A549 (cell line): Measurements from ENCODE around the gene APC2.

Source experiments
- FOSL2 ChIP-seq, 2 experiments: fragments of 450-650 bp in 1 of 2; fragments of >200 bp in 1 of 2; sonication (Bioruptor Twin) in 1 of 2; formaldehyde crosslinking; IDR thresholded peaks; 2 replicates each; pipeline versions ENCODE4 v1.5.0 to v1.6.1; 2016 to 2020; ENCODE audit warnings: mild to moderate bottlenecking in 1 of 2, moderate library complexity in 1 of 2
- NPAS2 ChIP-seq: fragments of 250-450 bp; sonication (Bioruptor Pico); IDR thresholded peaks from 2 replicates; pipeline ENCODE4 v1.8.0; 2022; ENCODE audit warnings: mild to moderate bottlenecking, moderate library complexity, borderline replicate concordance
- POLR2A ChIP-seq: IDR thresholded peaks from 2 replicates; pipeline ENCODE4 v1.6.1; 2012; ENCODE audit warnings: mild to moderate bottlenecking, low read length
- POLR2AphosphoS2 ChIP-seq: conservative IDR thresholded peaks from 2 replicates; pipeline ENCODE4 v1.6.1; 2012; ENCODE audit warnings: low read length, improper control_type of control experiment, inconsistent platforms
- TP53 ChIP-seq: fragments of 250-450 bp; sonication (Bioruptor Pico); IDR thresholded peaks from 2 replicates; pipeline ENCODE4 v1.5.0; 2021; ENCODE audit warnings: mild to moderate bottlenecking, moderate library complexity
- ZNF302 ChIP-seq: fragments of 250-450 bp; sonication (Bioruptor Pico); IDR thresholded peaks from 2 replicates; pipeline ENCODE4 v1.9.0; 2021; ENCODE audit warnings: inconsistent platforms, mild to moderate bottlenecking, moderate library complexity
- TF ChIP-seq, protein P1 (sequence below): fragments of >200 bp; sonication (Bioruptor Twin); formaldehyde crosslinking; IDR thresholded peaks from 3 replicates; pipeline ENCODE4 v1.5.1; 2016
- TF ChIP-seq, protein P2 (sequence below): fragments of 200-600 bp; sonication (generic); IDR thresholded peaks from 2 replicates; pipeline ENCODE4 v1.6.1; 2016; ENCODE audit warnings: antibody characterized with exemption, mild to moderate bottlenecking, moderate library complexity
- TF ChIP-seq, protein P3 (sequence below): IDR thresholded peaks from 2 replicates; pipeline ENCODE4 v1.6.1; 2012

DNA sequence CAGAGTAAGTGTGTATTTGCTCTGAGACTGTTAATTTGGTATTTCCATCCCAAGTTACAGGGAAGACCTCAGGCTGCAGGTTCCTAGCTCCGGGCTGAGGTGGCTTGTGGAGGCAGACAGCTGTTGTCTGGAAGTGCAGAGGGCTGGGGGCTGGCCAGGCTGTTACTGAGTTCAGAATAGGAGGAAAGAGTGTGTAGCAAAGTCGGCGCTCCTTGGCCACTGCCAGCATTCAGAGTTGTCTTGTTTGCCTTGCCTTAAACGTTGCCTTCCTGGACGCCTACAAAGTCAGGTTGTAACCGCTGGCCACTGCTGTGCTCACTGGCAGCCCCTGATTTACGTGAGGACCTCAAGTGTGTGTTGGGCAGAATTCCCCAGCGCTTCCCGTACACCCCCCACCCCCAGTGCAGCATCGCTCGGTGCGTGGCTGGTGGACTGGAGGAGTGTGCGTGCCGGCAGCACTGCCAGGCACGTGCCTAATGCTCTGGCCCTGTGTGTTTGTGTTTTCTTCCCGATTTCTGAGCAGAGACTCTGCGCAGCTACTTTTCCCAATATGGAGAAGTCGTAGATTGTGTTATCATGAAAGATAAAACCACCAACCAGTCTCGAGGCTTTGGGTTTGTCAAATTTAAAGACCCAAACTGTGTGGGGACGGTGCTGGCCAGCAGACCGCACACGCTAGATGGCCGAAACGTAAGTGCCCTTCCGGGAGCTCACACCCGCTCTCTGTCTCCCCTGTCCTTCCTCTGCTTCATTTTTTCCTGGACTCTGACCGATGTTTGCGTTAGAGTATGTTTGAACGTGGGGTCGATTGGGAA, 32.0 kb upstream of the APC2 start:
- TF ChIP-seq, protein P1, sequence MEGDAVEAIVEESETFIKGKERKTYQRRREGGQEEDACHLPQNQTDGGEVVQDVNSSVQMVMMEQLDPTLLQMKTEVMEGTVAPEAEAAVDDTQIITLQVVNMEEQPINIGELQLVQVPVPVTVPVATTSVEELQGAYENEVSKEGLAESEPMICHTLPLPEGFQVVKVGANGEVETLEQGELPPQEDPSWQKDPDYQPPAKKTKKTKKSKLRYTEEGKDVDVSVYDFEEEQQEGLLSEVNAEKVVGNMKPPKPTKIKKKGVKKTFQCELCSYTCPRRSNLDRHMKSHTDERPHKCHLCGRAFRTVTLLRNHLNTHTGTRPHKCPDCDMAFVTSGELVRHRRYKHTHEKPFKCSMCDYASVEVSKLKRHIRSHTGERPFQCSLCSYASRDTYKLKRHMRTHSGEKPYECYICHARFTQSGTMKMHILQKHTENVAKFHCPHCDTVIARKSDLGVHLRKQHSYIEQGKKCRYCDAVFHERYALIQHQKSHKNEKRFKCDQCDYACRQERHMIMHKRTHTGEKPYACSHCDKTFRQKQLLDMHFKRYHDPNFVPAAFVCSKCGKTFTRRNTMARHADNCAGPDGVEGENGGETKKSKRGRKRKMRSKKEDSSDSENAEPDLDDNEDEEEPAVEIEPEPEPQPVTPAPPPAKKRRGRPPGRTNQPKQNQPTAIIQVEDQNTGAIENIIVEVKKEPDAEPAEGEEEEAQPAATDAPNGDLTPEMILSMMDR = no peak
- TF ChIP-seq NPAS2 (CRISPR knock-in tag) (no peak), POLR2AphosphoS2 (no peak), POLR2A (no peak), TP53 (no peak), FOSL2 (IDR thresholded peaks at IDR 0.05) (no peak), FOSL2 (CRISPR knock-in tag; IDR thresholded peaks at IDR 0.05) (no peak), ZNF302 (CRISPR knock-in tag) (no peak)
- TF ChIP-seq, protein P2, sequence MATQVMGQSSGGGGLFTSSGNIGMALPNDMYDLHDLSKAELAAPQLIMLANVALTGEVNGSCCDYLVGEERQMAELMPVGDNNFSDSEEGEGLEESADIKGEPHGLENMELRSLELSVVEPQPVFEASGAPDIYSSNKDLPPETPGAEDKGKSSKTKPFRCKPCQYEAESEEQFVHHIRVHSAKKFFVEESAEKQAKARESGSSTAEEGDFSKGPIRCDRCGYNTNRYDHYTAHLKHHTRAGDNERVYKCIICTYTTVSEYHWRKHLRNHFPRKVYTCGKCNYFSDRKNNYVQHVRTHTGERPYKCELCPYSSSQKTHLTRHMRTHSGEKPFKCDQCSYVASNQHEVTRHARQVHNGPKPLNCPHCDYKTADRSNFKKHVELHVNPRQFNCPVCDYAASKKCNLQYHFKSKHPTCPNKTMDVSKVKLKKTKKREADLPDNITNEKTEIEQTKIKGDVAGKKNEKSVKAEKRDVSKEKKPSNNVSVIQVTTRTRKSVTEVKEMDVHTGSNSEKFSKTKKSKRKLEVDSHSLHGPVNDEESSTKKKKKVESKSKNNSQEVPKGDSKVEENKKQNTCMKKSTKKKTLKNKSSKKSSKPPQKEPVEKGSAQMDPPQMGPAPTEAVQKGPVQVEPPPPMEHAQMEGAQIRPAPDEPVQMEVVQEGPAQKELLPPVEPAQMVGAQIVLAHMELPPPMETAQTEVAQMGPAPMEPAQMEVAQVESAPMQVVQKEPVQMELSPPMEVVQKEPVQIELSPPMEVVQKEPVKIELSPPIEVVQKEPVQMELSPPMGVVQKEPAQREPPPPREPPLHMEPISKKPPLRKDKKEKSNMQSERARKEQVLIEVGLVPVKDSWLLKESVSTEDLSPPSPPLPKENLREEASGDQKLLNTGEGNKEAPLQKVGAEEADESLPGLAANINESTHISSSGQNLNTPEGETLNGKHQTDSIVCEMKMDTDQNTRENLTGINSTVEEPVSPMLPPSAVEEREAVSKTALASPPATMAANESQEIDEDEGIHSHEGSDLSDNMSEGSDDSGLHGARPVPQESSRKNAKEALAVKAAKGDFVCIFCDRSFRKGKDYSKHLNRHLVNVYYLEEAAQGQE = no peak
- TF ChIP-seq, protein P3, sequence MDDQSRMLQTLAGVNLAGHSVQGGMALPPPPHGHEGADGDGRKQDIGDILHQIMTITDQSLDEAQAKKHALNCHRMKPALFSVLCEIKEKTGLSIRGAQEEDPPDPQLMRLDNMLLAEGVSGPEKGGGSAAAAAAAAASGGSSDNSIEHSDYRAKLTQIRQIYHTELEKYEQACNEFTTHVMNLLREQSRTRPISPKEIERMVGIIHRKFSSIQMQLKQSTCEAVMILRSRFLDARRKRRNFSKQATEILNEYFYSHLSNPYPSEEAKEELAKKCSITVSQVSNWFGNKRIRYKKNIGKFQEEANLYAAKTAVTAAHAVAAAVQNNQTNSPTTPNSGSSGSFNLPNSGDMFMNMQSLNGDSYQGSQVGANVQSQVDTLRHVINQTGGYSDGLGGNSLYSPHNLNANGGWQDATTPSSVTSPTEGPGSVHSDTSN = no peak
